Colonic mucosa (tissue), 4 donors: ENCODE measurements around the gene CASP5. TPM values are rescaled to one million over a fixed set of nuclear protein-coding genes. Genes with fewer than 3 reads are reported as not detected.

Source experiments
- DNase-seq: peaks from one replicate; pipeline ENCODE4 v3.0.0-alpha.2; 2020
- H3K27ac ChIP-seq: fragments of 200-600 bp; one replicate; pipeline ENCODE4 v1.8.0; 2021
- H3K27me3 ChIP-seq: fragments of 200-600 bp; one replicate; pipeline ENCODE4 v1.8.0; 2021
- H3K36me3 ChIP-seq: fragments of 200-600 bp; one replicate; pipeline ENCODE4 v1.8.0; 2021
- H3K4me1 ChIP-seq: fragments of 200-600 bp; one replicate; pipeline ENCODE4 v1.8.0; 2021; ENCODE audit warnings: mild to moderate bottlenecking
- H3K4me3 ChIP-seq: fragments of 200-600 bp; one replicate; pipeline ENCODE4 v1.8.0; 2021
- H3K9ac ChIP-seq, 2 donors: one replicate each; pipeline ENCODE4 v1.7.0; 2013; ENCODE audit warnings: control low read depth in 2 of 2, low read depth in 2 of 2, low read length in 2 of 2
- H3K9me3 ChIP-seq: fragments of 200-600 bp; one replicate; pipeline ENCODE4 v1.8.0; 2021
- CTCF ChIP-seq: fragments of 200-600 bp; IDR thresholded peaks from one replicate; pipeline ENCODE4 v1.8.0; 2022; ENCODE audit warnings: antibody characterized with exemption, mild to moderate bottlenecking
- intact Hi-C: fragments of 100-400 bp; cut with DNase I; formaldehyde crosslinking; loops from one replicate; pipeline ENCODE4 v1.14.1; 2022
- total RNA-seq, 2 donors: library from RNA; stranded (reverse); fragmentation: NEBNext Ultra II Directional in 1 of 2; extraction: Animal tissue kit (Norgen Biotek cat#: 25700) in 1 of 2; gene quantifications; one replicate each; pipeline ENCODE4 v1.2.1, GENCODE V29; 2021
- donor health status: healthy.
- donor health status: DM: no; HTN: no; CAD: no.
- donor health status: DM: no; HTN: no; CAD: no.

Gene CASP5
- total RNA-seq, 2 donors from 2014 or later, result 25.7 to 47.3 TPM

GRCh38 chr11:104970756-104971155, 52.2 kb downstream of the CASP5 start:
- peaks cover 5% of the 10 kb centered on the region for H3K4me1 ChIP-seq
- H3K36me3 ChIP-seq, result no peaks in the 10 kb centered on the region
- no peak overlapping the region for H3K27ac ChIP-seq
- no peak overlapping the region for H3K9ac ChIP-seq
- H3K4me3 ChIP-seq, result no peak overlapping the region
- no peaks in the 10 kb centered on the region for H3K27me3 ChIP-seq
- intact Hi-C loops, result no loop called here
- DNase-seq, result no peak
- no peaks in the 10 kb centered on the region for H3K9me3 ChIP-seq
- TF ChIP-seq CTCF, result no peak

GRCh38 chr11:104968856-104969776, 53.9 kb downstream of the CASP5 start:
- H3K27me3 ChIP-seq, result no peaks in the 10 kb centered on the region
- intact Hi-C loops, result loop anchor here (2.0 kb wide), 1 partner anchor 64 kb away; no protein-coding TSS in a partner anchor
- no peaks in the 10 kb centered on the region for H3K36me3 ChIP-seq
- H3K4me1 ChIP-seq, result peaks cover 5% of the 10 kb centered on the region
- H3K27ac ChIP-seq, result peak overlapping the region; percentile 93
- peak; percentile 31 for DNase-seq
- H3K9ac ChIP-seq, result peak overlapping the region; percentile 6 to 28
- TF ChIP-seq CTCF, result no peak
- H3K4me3 ChIP-seq, result peak overlapping the region; percentile 33
- no peaks in the 10 kb centered on the region for H3K9me3 ChIP-seq

GRCh38 chr11:104968355-104968855, 54.6 kb downstream of the CASP5 start, which contains the start of gene CASP4:
Gene CASP4, minus strand, starts transcription at chr11:104968574. Its CDS starts 49 bp downstream, at chr11:104968525.
- Histone ChIP-seq H3K4me1 (peaks cover 5% of the 10 kb centered on the region), H3K36me3 (no peaks in the 10 kb centered on the region), H3K27ac (peak within 1 kb of the TSS; percentile 93), H3K4me3 (peak within 1 kb of the TSS; percentile 33), H3K27me3 (no peaks in the 10 kb centered on the region), H3K9me3 (no peaks in the 10 kb centered on the region), H3K9ac (peak within 1 kb of the TSS; percentile 41 to 72)
- no peak for TF ChIP-seq CTCF
- peak; percentile 53 for DNase-seq
- intact Hi-C loops, result loop anchor here (2.0 kb wide), 1 partner anchor 64 kb away; no protein-coding TSS in a partner anchor

- Histone ChIP-seq H3K9me3 (no peaks in the 10 kb centered on the region), H3K36me3 (no peaks in the 10 kb centered on the region), H3K27me3 (no peaks in the 10 kb centered on the region), H3K9ac (peak overlapping the region; percentile 41 to 72), H3K4me1 (peaks cover 5% of the 10 kb centered on the region), H3K27ac (peak overlapping the region; percentile 93), H3K4me3 (peak overlapping the region; percentile 33)
- no peak for DNase-seq
- intact Hi-C loops, result loop anchor here (2.0 kb wide), 1 partner anchor 65 kb away; no protein-coding TSS in a partner anchor
- no peak for TF ChIP-seq CTCF
These were observed 55.2 kb downstream of the CASP5 start for GRCh38 chr11:104967534-104968354.

GRCh38 chr11:104965735-104966134, 57.2 kb downstream of the CASP5 start:
- no peak for TF ChIP-seq CTCF
- intact Hi-C loops, result no loop called here
- no peak overlapping the region for H3K4me3 ChIP-seq

More at GRCh38 chr11:104965735-104966134, 57.2 kb downstream of the CASP5 start:
- H3K4me1 ChIP-seq, result peaks cover 5% of the 10 kb centered on the region
- no peak overlapping the region for H3K27ac ChIP-seq
- no peaks in the 10 kb centered on the region for H3K36me3 ChIP-seq
- no peak overlapping the region for H3K9ac ChIP-seq
- no peaks in the 10 kb centered on the region for H3K9me3 ChIP-seq
- H3K27me3 ChIP-seq, result no peaks in the 10 kb centered on the region
- DNase-seq, result no peak
